ENCODE measurements around the gene SNX17.

The SNX17 gene

DNA sequence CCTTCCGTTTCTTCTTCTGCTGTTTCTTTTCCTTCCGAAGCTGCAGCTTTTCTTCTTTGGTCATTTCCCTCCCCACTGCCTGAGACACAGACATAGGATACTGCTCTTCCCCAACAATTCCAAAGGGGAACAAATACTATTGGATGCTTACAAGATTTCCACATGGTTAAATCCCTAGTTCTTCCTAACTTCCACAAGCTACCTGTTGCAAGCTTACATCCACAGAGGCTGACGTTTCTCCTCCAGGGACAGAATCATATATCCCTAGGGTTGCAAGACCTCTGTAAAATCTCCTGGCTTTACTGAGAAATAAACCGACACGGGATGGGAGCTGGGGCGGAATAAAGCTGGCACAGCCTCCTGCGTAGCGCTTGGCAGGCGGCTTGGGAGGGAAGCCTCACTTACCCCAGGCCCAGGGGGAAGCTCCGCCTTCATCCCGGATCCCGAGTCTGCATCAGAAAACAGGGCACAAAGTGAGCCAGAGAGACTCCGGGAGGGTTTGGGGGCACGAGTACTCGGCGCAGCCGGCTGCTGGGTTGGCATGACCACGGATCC is 868 bp upstream of the SNX17 start:
- DNase-seq = no peak

DNA sequence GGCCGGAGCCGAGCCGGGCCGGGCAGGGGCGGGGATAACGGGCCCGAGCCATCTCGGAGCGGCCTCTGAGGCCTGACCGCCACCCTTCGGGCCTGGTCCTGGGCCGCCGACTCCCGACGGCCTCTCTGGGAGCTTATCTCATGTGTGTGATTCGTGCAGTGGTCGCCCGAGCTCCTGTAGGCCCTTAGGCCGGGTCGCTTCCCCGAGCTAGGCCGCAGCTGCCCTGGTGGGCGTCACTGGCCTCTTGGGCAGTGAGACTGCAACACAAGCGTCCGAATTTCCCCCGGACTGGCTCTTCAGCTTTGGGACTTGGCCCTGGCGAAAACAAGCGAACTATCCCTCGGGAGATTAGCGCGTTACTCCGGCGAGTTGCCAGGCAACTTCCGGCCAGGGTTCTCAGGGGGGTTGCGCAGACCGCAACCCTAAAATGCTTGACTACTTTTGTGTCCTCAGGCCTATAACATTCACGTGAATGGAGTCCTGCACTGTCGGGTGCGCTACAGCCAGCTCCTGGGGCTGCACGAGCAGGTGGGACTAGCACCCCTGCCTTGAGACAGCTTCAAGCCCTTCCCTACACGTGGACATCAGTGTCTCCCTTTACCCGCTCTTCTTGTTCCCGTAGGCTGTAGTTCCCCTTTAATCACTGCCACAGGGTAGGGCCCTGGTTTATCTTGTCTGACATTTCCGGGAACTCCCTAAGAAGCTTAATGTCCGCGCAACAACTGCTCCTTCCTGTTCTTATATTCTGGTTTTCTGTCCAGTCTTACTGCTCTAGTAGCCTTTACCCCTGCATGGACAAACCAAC is 602 bp downstream of the SNX17 start:
- peak; percentile 36 for DNase-seq

DNA sequence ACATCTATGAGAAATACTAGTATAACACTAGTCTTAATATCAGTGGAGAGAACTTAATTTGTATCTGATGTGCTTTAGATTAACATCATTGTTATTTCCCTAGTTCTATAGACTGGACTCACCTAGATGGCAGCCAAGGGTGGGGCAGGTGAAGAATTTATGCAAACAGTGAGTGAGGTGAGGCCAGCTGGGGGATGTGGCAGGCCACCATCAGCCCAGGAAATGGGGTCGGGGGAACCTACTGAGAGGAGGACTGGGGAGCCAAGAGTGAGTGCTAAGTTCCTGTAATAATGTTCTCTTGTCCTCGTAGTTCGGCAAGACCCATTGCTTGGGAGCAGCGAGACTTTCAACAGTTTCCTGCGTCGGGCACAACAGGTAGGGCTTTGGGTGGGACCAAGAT is 2.5 kb downstream of the SNX17 start:
- no peak for DNase-seq

DNA sequence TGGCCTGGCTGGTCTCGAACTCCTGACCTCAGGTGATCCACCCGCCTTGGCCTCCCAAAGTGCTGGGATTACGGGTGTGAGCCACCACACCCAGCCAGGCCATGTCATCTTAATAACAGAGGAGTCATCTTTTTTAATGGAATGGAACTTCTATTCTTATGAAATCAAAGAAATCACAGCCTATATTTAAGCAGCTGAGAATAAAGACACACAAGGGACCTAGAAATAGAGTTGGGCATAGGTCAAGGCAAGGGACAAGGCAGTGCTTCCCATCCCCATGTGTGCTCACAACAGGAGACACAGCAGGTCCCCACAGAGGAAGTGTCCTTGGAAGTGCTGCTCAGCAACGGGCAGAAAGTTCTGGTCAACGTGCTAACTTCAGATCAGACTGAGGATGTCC is 3.2 kb downstream of the SNX17 start:
- no peak for DNase-seq

DNA sequence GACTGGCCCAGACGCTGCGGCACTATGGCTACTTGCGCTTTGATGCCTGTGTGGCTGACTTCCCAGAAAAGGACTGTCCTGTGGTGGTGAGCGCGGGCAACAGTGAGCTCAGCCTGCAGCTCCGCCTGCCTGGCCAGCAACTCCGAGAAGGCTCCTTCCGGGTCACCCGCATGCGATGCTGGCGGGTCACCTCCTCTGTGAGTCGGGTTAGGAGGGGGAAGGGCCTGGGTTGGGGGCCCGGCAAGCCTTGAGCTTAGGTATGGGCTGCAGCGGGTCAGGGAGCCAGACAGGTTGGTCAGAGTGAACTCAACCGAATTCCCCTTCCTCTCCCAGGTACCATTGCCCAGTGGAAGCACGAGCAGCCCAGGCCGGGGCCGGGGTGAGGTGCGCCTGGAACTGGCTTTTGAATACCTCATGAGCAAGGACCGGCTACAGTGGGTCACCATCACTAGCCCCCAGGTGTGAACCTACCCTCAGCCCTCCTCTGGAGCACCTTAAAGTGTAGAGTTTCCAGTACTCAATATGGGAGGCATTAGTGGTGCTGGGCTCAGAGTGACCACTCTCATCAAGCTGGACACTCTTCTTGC is 5.2 kb downstream of the SNX17 start:
- DNase-seq = no peak

DNA sequence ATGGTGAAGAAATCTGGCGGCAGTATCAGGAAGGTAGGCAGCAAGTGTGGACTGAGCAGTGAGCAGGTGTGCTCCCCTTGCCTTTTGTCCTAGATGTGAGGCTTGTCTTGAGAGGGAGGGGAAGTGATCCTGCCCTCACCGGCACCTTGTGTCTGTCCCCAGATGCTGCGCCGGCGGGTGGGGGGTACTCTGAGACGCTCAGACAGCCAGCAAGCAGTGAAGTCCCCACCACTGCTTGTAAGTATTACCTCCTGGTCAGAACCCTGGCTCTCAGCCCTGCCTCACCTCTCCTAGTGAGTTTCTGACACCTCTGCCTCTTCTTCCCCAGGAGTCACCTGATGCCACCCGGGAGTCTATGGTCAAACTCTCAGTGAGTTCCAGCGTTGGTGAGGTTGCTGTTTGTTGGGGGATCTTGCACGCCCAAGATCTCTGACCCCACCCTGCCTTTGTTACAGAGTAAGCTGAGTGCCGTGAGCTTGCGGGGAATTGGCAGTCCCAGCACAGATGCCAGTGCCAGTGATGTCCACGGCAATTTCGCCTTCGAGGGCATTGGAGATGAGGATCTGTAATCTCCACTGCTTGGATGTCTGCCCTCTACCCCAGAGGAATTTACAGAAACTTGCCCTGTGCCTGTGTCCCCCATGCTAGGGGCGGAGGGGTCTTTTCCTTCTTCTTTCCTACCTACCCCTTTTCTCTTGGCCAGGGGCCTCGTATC is 5.9 kb downstream of the SNX17 start:
- no peak for DNase-seq

DNA sequence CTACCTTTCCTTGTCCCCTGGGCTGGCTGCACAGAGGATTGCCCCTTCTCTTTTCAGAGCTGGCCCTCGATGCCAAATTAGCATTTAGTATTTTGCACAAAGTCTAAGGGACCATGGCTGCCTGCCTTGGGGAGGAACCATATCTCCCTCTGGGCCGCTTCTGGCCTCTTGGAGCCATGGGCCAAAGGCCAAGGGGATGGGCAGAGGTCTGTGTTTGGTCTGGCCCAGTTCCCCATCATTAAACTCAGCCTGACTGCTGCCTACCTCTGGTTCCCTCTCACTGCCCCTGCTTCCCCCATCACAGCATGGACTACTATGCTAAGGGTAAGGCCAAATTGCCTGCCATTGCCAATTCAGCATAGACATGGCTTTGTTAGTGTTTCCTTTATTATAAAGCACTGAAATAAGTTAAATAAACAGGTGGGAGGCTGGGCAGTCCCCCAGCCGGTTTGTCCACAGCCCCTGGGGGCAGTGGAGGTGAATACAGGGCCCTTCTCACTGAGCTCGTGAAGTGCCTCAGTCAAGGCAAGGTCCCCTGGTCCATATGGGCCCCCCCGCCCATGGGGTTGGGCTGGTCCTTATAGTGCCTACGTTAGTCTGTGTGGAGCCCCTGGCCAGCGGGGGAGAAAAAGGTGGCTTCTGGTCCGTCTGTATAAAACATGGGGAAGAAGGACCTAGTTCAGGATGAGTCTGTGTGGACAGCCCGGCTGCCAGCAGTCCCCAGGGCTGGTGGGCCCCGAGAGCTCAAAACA is 6.6 kb downstream of the SNX17 start:
- no peak for DNase-seq

DNA sequence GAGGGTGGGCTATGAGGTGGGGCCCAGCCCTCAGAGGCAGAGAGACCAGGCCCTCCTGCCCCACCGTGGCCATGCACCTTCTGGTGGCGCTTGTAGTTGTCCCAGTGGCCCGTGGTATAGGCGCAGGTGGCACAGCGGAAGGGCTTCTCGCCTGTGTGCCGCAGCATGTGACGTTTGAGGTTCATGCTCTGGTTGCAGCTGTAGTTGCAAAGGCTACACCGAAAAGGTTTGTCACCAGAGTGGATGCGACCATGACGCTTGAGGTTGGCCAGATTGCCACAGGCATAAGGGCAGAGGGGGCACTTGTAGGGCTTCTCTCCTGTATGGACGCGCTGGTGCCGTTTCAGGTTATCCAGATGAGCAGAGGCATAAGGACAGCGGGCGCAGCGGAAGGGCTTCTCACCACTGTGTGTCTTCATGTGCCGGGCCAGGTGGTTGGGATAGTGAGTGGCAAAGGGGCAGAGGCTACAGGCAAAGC is 7.2 kb downstream of the SNX17 start:
- DNase-seq = no peak

DNA sequence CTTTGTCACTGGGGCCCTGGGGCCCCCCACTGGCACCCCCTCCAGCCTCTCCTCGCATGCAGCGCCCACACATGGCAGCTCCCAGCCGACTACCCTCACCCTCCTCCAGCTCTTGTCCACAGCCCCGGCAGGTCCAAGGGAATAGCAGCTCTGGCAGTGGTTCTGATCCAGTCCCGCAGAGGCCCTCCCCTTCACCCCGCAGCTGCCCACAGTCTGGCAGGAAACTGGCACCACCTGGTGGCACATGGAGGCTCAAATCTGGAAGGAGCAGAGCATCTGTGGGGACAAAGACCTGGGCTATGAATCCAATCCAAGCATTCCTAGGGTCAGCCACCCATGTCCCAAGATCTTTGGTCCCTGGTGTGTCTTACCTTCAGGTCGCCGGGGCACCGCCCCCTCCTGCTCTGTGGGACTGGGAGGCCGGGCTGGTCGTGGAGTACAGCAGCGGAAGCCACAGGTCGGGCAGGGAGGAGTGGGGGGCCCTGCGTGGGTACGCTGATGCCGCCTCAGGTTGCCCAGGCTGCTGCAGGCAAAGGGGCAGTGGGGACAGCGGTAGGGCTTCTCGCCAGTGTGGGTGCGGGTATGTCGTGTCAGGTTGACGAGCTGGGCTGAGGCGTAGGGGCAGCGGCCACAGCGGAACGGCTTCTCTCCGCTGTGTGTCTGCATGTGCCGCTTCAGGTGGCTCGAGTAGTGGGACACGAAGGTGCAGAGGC is 7.8 kb downstream of the SNX17 start:
- DNase-seq = no peak

DNA sequence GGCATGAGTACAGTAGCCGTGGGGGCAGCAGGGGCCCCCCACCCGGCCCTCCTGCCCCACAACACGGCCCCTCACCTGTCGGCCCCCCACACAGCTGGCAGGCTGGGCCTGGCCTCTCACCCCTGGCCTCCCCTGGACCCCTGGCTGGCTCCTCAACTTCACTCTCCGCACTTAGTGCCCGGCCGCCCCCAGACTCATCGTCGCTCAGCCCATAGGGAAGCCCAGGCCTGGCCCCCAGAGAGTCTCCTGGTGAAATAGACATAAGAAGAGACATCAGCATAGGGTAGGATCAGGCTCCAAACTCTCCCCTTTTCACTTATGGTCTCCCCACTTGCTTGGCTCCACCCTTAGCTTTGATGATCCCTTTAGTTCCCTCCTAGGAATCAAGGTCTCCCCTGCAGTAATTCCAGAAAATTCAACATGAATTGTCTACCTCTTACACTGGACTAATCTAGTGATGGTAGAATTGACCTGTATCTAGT is 8.4 kb downstream of the SNX17 start:
- DNase-seq = no peak

DNA sequence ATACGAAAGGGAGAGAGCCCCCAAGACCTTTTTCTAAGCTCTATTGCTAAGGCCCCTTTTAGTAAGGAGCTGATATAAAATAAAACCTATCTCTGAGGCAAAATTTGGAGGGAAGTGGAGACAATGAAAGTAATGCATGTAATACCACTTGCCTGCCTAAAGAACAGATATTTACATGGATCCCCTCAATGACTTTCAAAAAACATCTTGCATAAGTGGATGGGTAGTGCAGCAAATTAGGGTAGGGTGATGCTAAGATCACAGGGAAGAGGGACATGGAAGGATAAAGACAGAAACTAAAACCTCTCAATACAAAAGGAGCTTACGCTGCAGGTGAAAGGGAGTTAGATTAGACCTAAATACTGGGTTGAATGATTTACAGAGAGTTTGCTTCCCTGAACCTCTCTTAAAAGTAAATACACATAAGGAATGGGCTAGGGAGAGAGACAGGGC is 9.0 kb downstream of the SNX17 start:
- DNase-seq = no peak

DNA sequence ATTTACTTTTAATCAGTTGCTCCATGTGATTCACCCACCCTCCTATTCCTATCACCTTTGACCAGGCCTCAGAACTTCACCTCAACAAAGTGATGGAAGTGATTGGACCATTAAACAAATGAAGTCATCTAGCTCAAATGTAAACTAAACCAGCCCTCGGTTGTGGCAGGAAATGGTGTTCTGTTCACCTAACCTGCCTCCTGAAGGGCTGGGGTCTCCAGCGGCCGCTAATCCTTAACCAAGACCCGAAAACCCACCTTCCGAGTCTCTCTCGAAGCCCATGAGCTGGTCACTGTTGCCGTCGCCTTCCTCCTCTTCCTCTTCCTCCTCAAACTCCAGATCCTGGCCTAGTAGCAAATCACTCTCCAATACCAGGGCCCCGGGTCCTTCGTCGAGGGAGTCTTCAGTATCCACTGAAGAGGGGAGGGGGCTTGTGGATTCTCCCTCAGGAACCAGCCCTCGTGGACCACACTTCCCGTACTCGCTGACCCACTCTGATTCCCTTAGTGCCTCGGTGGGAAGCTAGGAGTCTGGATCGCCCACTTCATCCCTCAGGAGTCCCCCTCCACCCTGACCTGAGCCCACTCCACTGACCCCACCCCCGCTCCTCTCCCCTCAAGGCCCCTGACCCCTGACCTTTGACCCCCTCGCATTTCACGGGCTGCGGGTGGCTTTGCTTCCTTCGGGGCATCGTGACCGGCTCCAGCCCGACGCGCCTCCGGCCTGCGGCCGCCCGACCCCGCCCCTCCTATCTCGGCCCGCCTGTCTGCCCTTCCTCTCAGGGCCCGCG is 9.6 kb downstream of the SNX17 start:
- peak; percentile 49 for DNase-seq

DNA sequence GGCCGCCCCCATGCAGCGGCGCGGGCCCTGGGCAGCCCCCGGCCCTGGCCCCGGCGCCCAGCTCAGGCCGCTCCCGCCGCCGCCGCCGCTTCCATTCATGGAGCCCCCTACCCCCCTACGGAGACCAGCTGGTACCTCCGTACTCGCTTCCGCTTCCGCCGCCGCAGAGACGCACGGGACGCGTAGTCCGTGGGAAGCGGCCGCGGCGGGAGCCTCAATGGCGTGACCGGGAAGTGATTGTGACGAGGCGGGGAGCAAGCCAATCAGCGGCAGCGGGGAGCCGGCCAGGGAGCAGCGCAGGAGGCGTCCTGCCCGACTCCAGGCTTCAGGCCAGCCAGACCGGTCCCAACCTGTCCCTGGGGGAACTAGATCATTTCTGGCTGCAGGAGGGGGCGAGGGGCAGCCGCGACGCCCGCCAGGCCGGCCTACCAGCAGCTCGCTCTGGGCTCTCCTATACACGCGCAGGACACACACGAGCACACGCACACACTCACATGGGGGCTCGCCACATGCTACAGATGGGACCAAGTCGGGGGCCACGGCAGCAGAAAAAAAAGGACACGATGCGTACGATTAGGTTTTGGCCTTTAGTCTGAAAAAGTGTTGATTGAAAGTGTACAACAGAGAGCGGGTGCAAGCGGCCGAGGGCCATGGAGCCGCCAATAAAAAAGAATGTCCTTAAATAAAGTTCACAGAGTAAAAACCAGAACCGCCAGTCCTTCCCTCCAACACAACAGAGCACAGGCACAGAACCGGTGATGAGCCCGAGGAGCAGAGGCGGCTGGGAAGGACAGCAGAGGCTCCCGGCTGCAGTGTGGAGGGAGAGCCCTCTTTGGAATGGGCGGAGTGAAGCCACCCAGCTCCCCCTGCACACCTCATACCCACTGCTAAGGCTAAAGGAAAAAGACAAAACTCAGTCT is 10.5 kb downstream of the SNX17 start, which contains the start of gene ZNF513:
TSS of gene ZNF513 (minus strand) at position 109 of the 920 bp plus-strand sequence. CDS start 208 bp downstream, outside the sequence.
- DNase-seq = peak; percentile 87

DNA sequence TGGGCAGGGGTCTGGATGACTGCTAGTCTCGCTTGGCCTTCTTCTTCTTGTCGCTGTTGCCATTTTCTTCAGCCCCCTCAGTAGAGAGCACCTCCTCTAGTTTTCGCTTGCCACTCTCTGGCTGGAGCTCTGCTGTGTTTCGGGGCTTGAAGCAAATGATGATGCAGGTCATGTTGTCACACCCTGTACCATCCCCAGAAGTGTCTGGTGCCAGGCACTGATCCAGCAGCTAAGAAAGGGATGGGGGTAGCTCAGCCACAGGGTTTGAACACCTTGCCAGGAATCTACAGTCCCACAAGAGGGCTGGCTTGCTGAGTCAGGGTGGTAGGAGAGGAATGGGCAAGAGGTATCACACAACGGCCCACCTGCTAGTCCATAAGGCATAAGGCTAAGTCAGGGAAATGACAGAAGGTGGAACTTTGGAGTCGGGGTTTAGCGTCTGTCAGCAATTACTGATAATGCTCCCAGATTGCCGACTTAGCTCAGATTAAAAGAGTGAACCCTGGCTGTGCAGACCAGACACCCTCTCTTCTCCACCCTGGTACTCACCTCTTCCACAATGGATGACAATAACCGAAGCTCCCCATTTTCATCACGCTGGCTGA is 11.3 kb downstream of the SNX17 start:
- no peak for DNase-seq

DNA sequence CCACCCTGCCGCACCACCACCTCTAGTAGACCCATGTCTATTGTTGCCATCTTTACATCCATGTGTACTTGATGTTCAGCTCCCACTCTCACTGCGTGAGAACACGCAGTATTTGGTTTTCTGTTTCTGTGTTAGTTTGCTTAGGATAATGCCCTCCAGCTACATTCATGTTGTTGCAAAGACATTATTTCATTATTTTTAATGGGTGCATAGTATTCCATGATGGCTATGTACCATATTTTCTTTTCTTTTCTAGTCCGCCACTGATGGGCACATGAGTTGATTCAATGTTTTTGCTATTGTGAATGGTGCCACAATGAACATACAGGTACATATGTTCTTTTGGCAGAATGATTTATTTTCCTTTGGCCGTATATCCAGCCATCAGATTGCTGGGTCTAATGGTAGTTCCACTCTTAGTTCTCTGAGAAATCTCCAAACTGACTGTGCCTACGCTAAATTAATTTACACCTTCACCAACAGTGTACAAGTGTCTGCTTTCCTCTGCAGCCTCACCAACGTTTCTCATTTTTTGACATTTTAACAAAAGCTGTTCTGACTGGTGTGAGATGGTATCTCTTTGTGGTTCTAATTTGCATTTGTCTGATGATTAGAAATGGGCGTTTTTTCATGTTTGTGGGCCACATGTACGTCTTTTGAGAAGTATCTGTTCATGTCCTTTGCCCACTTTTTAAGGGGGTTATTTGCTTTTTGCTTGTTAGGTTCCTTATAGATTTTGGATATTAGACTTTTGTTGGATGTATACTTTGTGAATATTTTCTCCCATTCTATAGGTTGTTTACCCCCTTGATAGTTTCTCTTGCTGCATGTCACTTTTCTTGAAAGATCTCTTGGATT is 20.6 kb downstream of the SNX17 start:
- no peak for DNase-seq

DNA sequence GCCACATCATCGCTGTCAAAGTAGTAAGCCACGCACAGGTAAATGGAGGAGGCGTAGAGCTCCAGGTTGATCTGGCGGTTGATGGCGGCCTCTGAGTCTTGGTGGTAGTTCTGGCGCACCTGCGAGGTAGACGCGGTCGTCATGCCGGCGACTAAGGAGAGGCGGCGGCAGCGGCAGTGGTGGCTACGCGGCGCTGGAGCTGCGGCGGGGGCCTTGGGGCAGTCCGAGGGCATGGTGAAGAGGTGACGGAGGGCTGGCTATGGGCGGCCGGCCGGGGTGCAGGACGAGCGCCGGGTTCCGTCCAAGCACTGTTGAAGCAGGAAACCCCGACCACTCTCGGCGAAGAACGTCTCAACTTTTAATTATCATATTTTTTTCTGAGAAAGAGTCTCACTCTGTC is 22.8 kb downstream of the SNX17 start:
- DNase-seq = no peak

DNA sequence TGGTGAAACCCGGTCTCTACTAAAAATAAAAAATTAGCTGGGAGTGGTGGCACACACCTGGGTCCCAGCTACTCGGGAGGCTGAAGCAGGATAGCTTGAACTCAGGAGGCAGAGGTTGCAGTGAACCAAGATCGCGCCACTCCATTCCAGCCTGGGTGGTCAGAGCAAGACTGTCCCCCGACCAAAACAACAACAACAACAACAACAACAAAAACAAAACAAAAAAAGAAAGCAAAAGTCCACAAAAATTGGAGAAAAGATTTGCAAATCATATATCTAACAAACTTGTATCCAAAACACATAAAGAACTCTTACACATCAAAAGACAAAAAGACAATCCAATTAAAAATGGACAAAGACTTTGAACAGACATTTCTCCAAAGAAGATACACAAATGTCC is 28.5 kb downstream of the SNX17 start:
- no peak for DNase-seq
